Neural progenitor cell (in vitro differentiated cells): ENCODE results near the gene EFCC1.

Source experiments
- CTCF ChIP-seq: fragments of 200-600 bp; sonication (generic); IDR thresholded peaks from 2 replicates; pipeline ENCODE4 v1.5.1; 2017; ENCODE audit warnings: antibody characterized with exemption, mild to moderate bottlenecking
- EZH2 ChIP-seq: fragments of 200-600 bp; sonication (generic); IDR thresholded peaks from 2 replicates; pipeline ENCODE4 v1.6.1; 2017; ENCODE audit warnings: antibody characterized with exemption, mild to moderate bottlenecking, moderate library complexity
- EZH2phosphoT487 ChIP-seq: fragments of 200-600 bp; sonication (generic); IDR thresholded peaks from 2 replicates; pipeline ENCODE4 v1.6.1; 2017; ENCODE audit warnings: antibody characterized with exemption

GRCh38 chr3:128996200-128996599 lies 4.9 kb upstream of the EFCC1 start:
- TF ChIP-seq CTCF (no peak), EZH2phosphoT487 (no peak), EZH2 (no peak)
